DMS153 treated with DMSO at 0.1 percent for 48 hours (cell line): ENCODE results near the gene ADAMTS13.
"Not testable (repeated sequence)": the region's sequence is repeated elsewhere in the genome, so short reads cannot be mapped to it uniquely, and the experiment has no call there.

Experiments
- DNase-seq: peaks from one replicate; lab custom pipeline; 2025; ENCODE audit not compliant: unreplicated experiment; lab: John Stamatoyannopoulos, UW

The ADAMTS13 gene

GRCh38 chr9:133421615-133422542 lies at the start of gene ADAMTS13:
TSS of gene ADAMTS13 (plus strand) at chr9:133422367. CDS start at chr9:133422444, 77 bp downstream.
- DNase-seq = no peak

DNA sequence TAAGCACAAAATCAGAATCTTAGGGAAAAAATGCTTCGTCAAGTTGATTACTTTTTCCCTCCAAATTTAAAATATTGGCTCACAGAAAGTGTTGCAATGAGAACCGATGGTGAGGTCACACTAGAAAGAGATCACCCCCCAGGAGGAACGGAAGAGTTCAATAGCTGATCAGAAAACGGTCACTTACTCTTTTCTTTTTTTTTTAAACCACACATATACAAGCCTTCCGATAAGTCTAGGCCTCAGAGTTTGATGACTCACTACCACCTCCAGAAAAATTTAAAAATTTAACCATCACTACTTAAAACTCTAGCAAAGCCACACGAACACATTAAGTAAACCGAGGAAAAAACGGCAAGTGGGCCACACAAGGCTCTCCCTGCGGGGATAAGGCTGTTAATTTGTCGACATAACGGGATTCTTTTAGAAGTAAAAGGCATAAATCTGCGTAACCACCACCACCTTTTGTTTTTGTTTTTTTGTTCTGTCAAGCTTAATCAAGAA lies 47.5 kb upstream of the ADAMTS13 start:
- no peak for DNase-seq

- DNase-seq = peak; percentile 15
These were observed 46.9 kb upstream of the ADAMTS13 start for GRCh38 chr9:133375116-133375723.

- peak; percentile 97 for DNase-seq
These were observed 46.2 kb upstream of the ADAMTS13 start, which contains the start of the genes STKLD1 and SURF4 for GRCh38 chr9:133375724-133376654. TSS of gene STKLD1 (plus strand) at chr9:133376366. CDS start at chr9:133376474, 108 bp downstream. TSS of gene SURF4 (minus strand) at chr9:133376060. CDS start at chr9:133375969, 91 bp downstream.

DNA sequence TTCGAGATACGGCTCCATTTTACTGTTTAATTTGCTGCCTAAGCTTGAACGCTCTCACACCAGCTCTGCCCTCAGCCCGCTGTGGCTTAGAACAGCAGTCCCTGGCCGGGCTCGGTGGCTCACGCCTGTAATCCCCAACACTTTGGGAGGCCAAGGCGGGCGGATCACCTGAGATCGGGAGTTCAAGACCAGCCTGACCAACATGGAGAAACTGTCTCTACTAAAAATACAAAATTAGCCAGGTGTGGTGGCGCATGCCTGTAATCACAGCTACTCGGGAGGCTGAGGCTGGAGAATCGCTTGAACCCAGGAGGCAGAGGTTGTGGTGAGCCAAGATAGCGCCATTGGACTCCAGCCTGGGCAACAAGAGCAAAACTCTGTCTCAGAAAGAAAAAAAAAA lies 44.9 kb upstream of the ADAMTS13 start:
- DNase-seq = not testable (repeated sequence)

DNA sequence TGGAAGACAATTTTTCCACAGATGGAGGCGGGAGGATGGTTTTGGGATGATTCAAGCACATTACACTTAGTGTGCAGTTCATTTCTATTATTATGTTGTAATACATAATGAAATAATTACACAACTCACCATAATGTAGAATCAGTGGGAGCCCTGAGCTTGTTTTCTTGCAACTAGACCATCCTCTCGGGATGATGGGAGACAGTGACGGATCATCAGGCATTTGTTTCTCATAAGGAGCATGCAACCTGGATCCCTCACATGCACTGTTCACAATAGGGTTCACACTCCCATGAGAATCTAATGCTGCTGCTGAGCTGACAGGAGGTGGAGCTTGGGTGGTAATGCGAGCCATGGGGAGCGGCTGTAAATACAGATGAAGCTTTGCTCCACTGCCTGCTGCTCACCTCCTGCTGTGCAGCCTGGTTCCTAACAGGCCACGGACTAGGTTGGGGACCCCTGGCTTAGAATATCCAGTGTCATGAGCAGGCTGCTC lies 44.4 kb upstream of the ADAMTS13 start:
- no peak for DNase-seq

- DNase-seq = no peak
These were observed 43.7 kb upstream of the ADAMTS13 start for GRCh38 chr9:133378408-133378962.

GRCh38 chr9:133379153-133380086 lies 42.7 kb upstream of the ADAMTS13 start:
- no peak for DNase-seq

DNA sequence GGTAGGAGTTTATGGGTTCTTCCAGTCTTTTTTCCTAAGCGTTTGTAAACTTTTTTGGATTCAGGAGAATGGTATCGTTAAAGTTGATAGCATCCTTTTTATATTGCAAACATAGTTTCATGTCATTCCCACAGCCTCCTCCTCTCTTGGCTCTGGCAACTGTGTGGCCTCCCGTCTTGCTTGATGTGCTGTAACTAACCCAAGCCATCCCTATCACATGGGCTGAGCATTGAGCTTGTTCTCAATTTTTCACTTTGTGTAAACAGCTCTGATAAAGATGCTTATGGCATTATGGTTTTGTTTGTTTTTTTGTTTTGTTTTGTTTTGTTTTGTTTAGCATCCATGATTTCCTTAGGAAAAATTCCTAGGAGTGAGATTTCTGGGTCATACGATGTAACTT lies 41.4 kb upstream of the ADAMTS13 start:
- no peak for DNase-seq

DNA sequence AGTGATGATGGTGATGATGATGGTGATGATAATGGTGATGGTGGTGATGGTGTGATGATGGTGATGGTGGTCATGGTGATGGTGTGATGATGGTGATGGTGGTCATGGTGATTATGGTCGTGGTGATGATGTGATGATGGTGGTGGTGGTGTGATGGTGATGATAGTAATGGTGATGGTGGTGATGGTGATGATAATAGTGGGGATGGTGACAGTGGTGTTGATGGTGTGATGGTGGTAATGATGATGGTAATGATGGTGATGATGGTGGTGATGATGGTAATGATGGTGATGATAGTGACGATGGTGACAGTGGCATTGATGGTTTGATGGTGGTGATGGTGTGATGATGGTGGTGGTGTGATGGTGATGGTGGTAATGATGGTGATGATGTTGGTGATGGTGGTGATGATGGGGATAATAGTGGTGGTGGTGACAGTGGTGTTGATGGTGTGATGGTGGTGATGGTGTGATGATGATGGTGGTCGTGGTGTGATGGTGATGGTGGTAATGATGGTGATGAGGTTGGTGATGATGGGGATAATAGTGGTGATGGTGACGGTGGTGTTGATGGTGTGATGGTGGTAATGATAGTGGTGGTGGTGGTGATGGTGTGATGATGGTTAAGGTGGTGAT lies 39.5 kb upstream of the ADAMTS13 start:
- DNase-seq = no peak

DNA sequence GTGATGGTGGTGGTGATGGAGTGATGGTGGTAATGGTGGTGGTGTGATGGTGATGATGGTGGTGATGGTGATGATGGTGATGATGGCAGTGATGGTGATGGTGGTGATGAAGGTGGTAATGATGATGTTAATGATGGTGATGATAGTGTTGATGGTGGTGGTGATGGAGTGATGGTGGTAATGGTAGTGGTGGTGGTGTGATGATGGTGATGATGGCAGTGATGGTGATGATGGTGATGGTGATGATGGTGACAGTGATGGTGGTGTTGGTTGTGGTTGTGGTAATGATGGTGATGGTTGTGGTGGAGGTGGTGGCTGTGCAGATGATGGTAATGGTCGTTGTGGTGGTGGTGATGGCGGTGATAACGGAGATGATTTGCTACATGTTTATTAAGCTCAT lies 38.7 kb upstream of the ADAMTS13 start:
- DNase-seq = no peak

DNA sequence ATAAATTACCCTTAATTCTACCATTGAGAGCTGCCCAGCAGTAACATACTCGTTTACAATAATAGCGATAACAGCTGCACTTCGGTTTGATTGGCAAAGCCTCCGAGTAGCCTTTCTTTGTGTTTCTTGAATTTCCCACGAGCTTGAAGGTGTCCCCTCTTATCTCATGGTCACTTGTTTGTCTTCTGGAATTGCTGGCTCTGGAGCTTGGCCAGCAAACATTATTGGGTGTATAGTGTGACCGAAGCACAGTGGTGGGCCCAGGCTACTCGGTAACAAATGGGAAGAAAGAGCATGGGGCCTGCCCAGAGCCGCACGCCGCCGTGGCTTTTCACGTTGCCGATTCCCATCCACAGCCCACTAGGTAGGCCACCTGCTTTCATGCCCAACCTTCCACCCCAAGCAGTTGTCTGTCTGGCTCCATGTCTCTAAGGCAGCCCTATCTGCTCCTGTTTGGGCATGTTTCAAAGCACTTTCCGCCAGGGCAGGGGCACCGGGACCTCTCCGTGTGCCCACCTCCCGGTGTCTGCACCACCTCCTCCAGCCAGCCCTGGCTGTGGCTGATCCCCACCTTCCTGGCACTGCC lies 37.3 kb upstream of the ADAMTS13 start:
- DNase-seq = no peak

- no peak for DNase-seq
These were observed 36.7 kb upstream of the ADAMTS13 start for GRCh38 chr9:133385452-133385851.

DNA sequence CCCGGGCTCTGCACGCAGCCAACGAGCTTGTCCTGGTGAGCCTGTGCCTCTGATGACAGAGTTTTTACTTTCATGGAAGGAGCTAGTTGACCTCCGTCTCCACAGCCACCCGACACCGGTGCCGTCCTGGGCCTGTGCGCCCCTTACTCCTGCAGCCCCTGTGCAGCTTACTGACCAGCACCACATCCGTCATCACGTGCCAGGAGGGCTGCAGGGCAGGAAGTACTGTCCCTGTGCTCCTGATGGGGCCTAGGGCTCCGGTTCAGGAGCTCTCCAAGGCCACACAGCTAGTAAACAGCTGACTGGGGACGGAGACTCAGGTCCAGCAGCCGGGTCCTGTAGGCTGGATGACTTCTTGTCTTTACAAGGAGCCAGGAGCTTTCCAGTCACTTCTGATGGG lies 35.8 kb upstream of the ADAMTS13 start:
- no peak for DNase-seq

- peak; percentile 10 for DNase-seq
These were observed 34.5 kb upstream of the ADAMTS13 start for GRCh38 chr9:133387680-133388079.

DNA sequence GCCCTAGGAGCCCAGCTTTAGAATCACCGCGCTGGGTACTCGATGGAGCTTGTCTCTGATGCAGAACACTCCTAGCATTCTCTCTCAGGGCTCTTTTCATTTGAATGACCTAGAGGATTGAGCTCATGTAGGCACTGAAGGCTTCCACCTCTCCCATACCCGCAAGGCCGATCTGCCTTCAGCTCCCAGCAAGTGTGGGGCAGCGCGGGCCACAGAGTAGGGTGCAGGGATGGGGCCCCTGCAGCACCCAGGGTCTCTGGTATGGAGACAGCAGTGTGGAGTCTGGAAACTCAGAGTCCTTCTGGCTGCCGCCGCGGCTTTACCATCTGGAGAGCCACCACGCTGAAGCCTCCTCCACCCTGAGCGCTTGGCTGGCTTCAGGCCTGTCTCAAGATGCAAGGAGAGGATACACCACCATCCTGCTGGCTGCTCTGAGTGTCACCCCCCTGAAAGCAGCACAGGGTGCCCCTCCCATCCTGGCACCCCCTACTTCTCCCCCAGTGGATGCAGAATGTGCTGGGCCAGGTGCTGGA lies 33.1 kb upstream of the ADAMTS13 start:
- DNase-seq = no peak

- no peak for DNase-seq
These were observed 32.6 kb upstream of the ADAMTS13 start for GRCh38 chr9:133389562-133389961.

DNA sequence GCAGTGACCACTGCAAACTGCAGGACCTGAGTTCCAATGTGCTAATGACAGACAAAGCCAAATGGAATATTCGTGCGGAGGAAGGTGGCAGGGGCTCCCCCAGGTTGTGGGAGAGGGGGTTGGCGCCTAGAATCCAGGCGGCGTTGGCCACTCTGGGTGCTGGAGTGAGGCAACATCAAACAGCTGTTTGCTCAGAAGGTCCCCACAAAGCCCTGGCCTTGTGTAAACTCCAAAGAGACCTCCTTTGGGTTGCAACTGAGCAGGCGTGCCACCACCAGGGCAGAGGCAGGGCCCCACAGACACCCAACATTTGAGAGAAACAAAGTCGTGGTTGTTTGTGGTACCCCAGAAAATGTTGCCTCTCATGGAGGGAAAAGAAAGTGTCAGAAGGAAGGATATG lies 31.5 kb upstream of the ADAMTS13 start:
- DNase-seq = no peak
